Measurements from ENCODE around the gene FGF22.

FGF22 gene

GRCh38 chr19:677601-678436, 38.1 kb downstream of the FGF22 start:
- Mint-ChIP-seq H3K9me3 (no peaks in the 10 kb centered on the region), H3K27ac (peak overlapping the region in 2 of 3 experiments; percentile 54 to 72), H3K36me3 (ENCODE audit: low read depth) (no peaks in the 10 kb centered on the region), H3K27me3 (ENCODE audit: low read depth) (no peaks in the 10 kb centered on the region), H3K4me3 (peak overlapping the region; percentile 71 to 79 (median 74)), H3K4me1 (peaks cover 8% of the 10 kb centered on the region)
- TF ChIP-seq, protein P1, sequence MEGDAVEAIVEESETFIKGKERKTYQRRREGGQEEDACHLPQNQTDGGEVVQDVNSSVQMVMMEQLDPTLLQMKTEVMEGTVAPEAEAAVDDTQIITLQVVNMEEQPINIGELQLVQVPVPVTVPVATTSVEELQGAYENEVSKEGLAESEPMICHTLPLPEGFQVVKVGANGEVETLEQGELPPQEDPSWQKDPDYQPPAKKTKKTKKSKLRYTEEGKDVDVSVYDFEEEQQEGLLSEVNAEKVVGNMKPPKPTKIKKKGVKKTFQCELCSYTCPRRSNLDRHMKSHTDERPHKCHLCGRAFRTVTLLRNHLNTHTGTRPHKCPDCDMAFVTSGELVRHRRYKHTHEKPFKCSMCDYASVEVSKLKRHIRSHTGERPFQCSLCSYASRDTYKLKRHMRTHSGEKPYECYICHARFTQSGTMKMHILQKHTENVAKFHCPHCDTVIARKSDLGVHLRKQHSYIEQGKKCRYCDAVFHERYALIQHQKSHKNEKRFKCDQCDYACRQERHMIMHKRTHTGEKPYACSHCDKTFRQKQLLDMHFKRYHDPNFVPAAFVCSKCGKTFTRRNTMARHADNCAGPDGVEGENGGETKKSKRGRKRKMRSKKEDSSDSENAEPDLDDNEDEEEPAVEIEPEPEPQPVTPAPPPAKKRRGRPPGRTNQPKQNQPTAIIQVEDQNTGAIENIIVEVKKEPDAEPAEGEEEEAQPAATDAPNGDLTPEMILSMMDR (IDR thresholded peaks at IDR 0.05; ENCODE audit: unreplicated experiment in 3 of 3): no peak

GRCh38 chr19:678791-679388, 39.2 kb downstream of the FGF22 start:
- TF ChIP-seq, protein P1 (IDR thresholded peaks at IDR 0.05; ENCODE audit: unreplicated experiment in 3 of 3): no peak
- no peaks in the 10 kb centered on the region for H3K9me3 Mint-ChIP-seq
- H3K36me3 Mint-ChIP-seq (ENCODE audit: low read depth): no peaks in the 10 kb centered on the region
- peak overlapping the region; percentile 27 to 74 (median 54) for H3K27ac Mint-ChIP-seq
- no peaks in the 10 kb centered on the region for H3K27me3 Mint-ChIP-seq (ENCODE audit: low read depth)
- peak overlapping the region; percentile 79 to 86 (median 82) for H3K4me3 Mint-ChIP-seq
- peaks cover 8% of the 10 kb centered on the region for H3K4me1 Mint-ChIP-seq

DNA sequence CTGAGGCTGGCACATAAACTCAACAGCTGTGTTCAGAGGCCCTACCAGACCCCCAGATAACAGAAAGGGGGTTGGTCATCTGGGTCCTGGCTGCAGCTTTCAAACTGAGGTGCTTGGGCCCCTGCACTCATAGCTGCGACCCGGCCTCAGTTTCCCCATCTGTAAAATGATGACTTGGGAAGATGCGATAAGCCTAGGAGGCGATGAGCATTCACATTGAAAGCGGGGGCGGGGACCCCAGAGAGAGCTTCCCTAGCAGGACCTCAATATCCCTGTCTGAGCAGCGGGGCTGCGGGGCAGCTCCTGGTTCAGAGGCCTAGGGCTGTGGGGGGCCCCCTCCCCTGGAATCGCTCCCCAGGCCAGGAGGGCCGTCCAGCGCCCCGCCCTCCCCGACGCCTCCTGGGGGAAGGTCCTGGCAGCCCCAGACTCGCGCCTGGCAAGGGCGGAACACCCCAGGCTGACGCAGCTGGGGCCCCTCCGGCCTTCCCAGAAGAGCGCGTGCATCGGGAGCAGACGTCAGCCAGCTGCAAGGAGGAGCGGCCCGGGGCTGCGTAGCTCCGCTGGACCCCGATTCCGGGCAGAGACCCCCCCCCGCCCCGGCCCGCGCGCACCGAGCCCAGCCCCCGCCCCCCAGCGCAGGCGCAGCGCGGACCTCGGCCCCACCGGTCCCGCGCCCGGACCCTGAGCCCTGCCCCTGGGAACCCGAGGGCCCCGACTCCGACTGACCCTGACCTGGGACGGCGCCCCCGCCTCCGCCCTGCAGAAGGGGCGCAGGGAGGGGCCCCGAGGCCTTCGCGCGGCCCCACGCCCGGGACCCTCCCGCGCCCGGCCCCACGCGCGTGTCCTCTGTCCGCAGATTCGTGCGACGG, 40.0 kb downstream of the FGF22 start:
- no peaks in the 10 kb centered on the region for H3K36me3 Mint-ChIP-seq (ENCODE audit: low read depth)
- peak overlapping the region; percentile 82 to 93 (median 86) for H3K4me3 Mint-ChIP-seq
- TF ChIP-seq, protein P1 (IDR thresholded peaks at IDR 0.05; ENCODE audit: unreplicated experiment in 3 of 3): no peak
- H3K9me3 Mint-ChIP-seq: no peaks in the 10 kb centered on the region
- H3K27ac Mint-ChIP-seq: peak overlapping the region in 2 of 3 experiments; percentile 27 to 41
- peaks cover 8% of the 10 kb centered on the region for H3K4me1 Mint-ChIP-seq
- no peaks in the 10 kb centered on the region for H3K27me3 Mint-ChIP-seq (ENCODE audit: low read depth)

GRCh38 chr19:680287-681028, 40.8 kb downstream of the FGF22 start:
- H3K9me3 Mint-ChIP-seq: no peaks in the 10 kb centered on the region

More at GRCh38 chr19:680287-681028, 40.8 kb downstream of the FGF22 start:
- no peaks in the 10 kb centered on the region for H3K36me3 Mint-ChIP-seq (ENCODE audit: low read depth)
- peak overlapping the region; percentile 90 to 96 (median 93) for H3K4me3 Mint-ChIP-seq
- TF ChIP-seq, protein P1 (IDR thresholded peaks at IDR 0.05; ENCODE audit: unreplicated experiment in 3 of 3): peak; percentile 31 to 47 (median 33)
- no peaks in the 10 kb centered on the region for H3K27me3 Mint-ChIP-seq (ENCODE audit: low read depth)
- peak overlapping the region; percentile 90 to 98 (median 97) for H3K27ac Mint-ChIP-seq
- H3K4me1 Mint-ChIP-seq: peaks cover 2% of the 10 kb centered on the region
